Activated T-cell treated with anti-CD3 and anti-CD28 coated beads, Interleukin-2, amount 50 U/mL, for 48 hours (primary cell): Measurements from ENCODE around the gene BAHCC1.

ENCODE experiments used
- DNase-seq, 2 experiments: peaks; one replicate each; pipeline ENCODE4 v3.0.0-alpha.2; 2020

The BAHCC1 gene

GRCh38 chr17:81368161-81369022 lies 26.9 kb upstream of the BAHCC1 start:
- no peak for DNase-seq

GRCh38 chr17:81370294-81370693 lies 25.0 kb upstream of the BAHCC1 start:
- no peak for DNase-seq

GRCh38 chr17:81371910-81372760 lies 23.1 kb upstream of the BAHCC1 start:
- DNase-seq, result no peak

GRCh38 chr17:81373536-81374160 lies 21.6 kb upstream of the BAHCC1 start:
- DNase-seq, result no peak

- no peak for DNase-seq
Observed at GRCh38 chr17:81374890-81375289, 20.4 kb upstream of the BAHCC1 start.

- DNase-seq, result no peak
Observed at GRCh38 chr17:81376946-81377714, 18.1 kb upstream of the BAHCC1 start.

GRCh38 chr17:81378941-81379511 lies 16.2 kb upstream of the BAHCC1 start:
- no peak for DNase-seq

GRCh38 chr17:81379523-81379942 lies 15.7 kb upstream of the BAHCC1 start:
- DNase-seq, result no peak

- no peak for DNase-seq
Observed at GRCh38 chr17:81380131-81380530, 15.1 kb upstream of the BAHCC1 start.

GRCh38 chr17:81380666-81381518 lies 14.4 kb upstream of the BAHCC1 start:
- no peak for DNase-seq

GRCh38 chr17:81381632-81382577 lies 13.4 kb upstream of the BAHCC1 start:
- DNase-seq, result no peak

- DNase-seq, result no peak
Observed at GRCh38 chr17:81382851-81383250, 12.4 kb upstream of the BAHCC1 start.

- no peak for DNase-seq
Observed at GRCh38 chr17:81383504-81384421, 11.5 kb upstream of the BAHCC1 start.

GRCh38 chr17:81384929-81385319 lies 10.3 kb upstream of the BAHCC1 start:
- no peak for DNase-seq

GRCh38 chr17:81385320-81386111 lies 9.7 kb upstream of the BAHCC1 start:
- DNase-seq, result no peak

GRCh38 chr17:81386141-81386645 lies 9.1 kb upstream of the BAHCC1 start:
- no peak for DNase-seq

- no peak for DNase-seq
Observed at GRCh38 chr17:81386646-81387099, 8.6 kb upstream of the BAHCC1 start.
